Naive thymus-derived CD8-positive, alpha-beta T cell (primary cell): ENCODE results near the gene PHLDA1. TPM values are rescaled to one million over a fixed set of nuclear protein-coding genes. Genes with fewer than 3 reads are reported as not detected.

ENCODE experiments used
- ATAC-seq, 2 donors: fragments of 150-1000 bp; cut with Tn5 transposase in 1 of 2; sonication (Bioruptor Pico), chemical (Tn5 transposase) in 1 of 2; 1 replicate in 1 of 2; 2 replicates in 1 of 2; pipeline ENCODE4 v1.10.0; 2021; ENCODE audit warnings: mild to moderate bottlenecking in 2 of 2, moderate library complexity in 2 of 2
- POLR2A ChIA-PET: fragments of 350-600 bp; sonication (Branson Sonifier 250); formaldehyde crosslinking; loops from one replicate; lab custom pipeline; 2021; ENCODE audit warnings: antibody characterized with exemption; lab: Charles Lee
- DNase-seq, 10 donors: peaks; one replicate each; pipeline versions ENCODE4 v3.0.0 to v3.0.0-alpha.2; 2020 to 2022
- H3K27ac Mint-ChIP-seq, 10 donors: one replicate each; pipeline ENCODE4 v1.8.0; 2020 to 2022; ENCODE audit warnings: mild to moderate bottlenecking in 10 of 10, mixed read lengths in 10 of 10, moderate library complexity in 4 of 10, inconsistent platforms in 1 of 10
- H3K27me3 Mint-ChIP-seq, 5 donors: one replicate each; pipeline ENCODE4 v1.8.0; 2021 to 2022; ENCODE audit warnings: mixed read lengths in 5 of 5
- H3K36me3 Mint-ChIP-seq, 3 donors: one replicate each; pipeline ENCODE4 v1.8.0; 2020 to 2022; ENCODE audit warnings: mixed read lengths in 3 of 3, mild to moderate bottlenecking in 2 of 3, inconsistent platforms in 1 of 3
- H3K4me1 Mint-ChIP-seq, 4 donors: one replicate each; pipeline ENCODE4 v1.8.0; 2021 to 2022; ENCODE audit warnings: mixed read lengths in 4 of 4
- H3K4me3 Mint-ChIP-seq, 10 donors: one replicate each; pipeline ENCODE4 v1.8.0; 2020 to 2022; ENCODE audit warnings: mild to moderate bottlenecking in 10 of 10, mixed read lengths in 10 of 10, moderate library complexity in 6 of 10, inconsistent platforms in 1 of 10
- H3K9me3 Mint-ChIP-seq, 9 donors: one replicate each; pipeline ENCODE4 v1.8.0; 2020 to 2022; ENCODE audit warnings: mixed read lengths in 9 of 9, mild to moderate bottlenecking in 3 of 9, inconsistent platforms in 1 of 9, moderate library complexity in 1 of 9
- polyA plus RNA-seq, 3 donors: library from polyadenylated mRNA; unstranded; fragments of 300-500 nt; fragmentation: Illumina TruSeq; gene quantifications; one replicate each; pipeline ENCODE4 v1.2.3, GENCODE V29; 2021
- total RNA-seq, 8 experiments: library from RNA in 2 of 8; stranded (reverse) in 2 of 8; gene quantifications; one replicate each; pipeline ENCODE4 v1.2.3 and lab custom pipeline; 2021 to 2026

The PHLDA1 gene
- total and polyA plus RNA-seq, 5 experiments from 2014 or later: 0.04 to 1.2 (median 0.13) TPM

GRCh38 chr12:76060111-76060510 is 28.5 kb upstream of the PHLDA1 start:
- Mint-ChIP-seq H3K36me3 (peaks cover 18 to 90% (median 29%) of the 10 kb centered on the region in 3 donors), H3K4me1 (peaks cover 9 to 22% (median 15%) of the 10 kb centered on the region in 4 donors), H3K27ac (peak overlapping the region in 2 of 10 donors; percentile 16 to 33), H3K9me3 (peaks cover 0 to 14% (median 5%) of the 10 kb centered on the region in 9 donors), H3K27me3 (no peaks in the 10 kb centered on the region), H3K4me3 (no peak overlapping the region)
- no peak for DNase-seq
- POLR2A ChIA-PET: no interaction called here
- no peak for ATAC-seq

GRCh38 chr12:76057326-76057725 is 25.8 kb upstream of the PHLDA1 start:
- H3K36me3 Mint-ChIP-seq: peaks cover 7 to 87% (median 16%) of the 10 kb centered on the region in 3 donors
- H3K27ac Mint-ChIP-seq: peak overlapping the region in 3 of 10 donors; percentile 5 to 23 (median 9)
- no peaks in the 10 kb centered on the region for H3K9me3 Mint-ChIP-seq
- peaks cover 5 to 13% (median 10%) of the 10 kb centered on the region in 4 donors for H3K4me1 Mint-ChIP-seq
- H3K4me3 Mint-ChIP-seq: no peak overlapping the region
- POLR2A ChIA-PET: no interaction called here
- ATAC-seq (peak in 1 of 2 donors; percentile 8), DNase-seq (no peak)
- H3K27me3 Mint-ChIP-seq: no peaks in the 10 kb centered on the region

- Mint-ChIP-seq H3K9me3 (no peaks in the 10 kb centered on the region), H3K4me3 (no peak overlapping the region), H3K27me3 (no peaks in the 10 kb centered on the region), H3K27ac (no peak overlapping the region), H3K36me3 (peaks cover 7 to 91% (median 16%) of the 10 kb centered on the region in 3 donors), H3K4me1 (peaks cover 0 to 4% (median under 1%) of the 10 kb centered on the region in 4 donors)
- no peak for DNase-seq
- POLR2A ChIA-PET: no interaction called here
- ATAC-seq: no peak
These were observed 23.8 kb upstream of the PHLDA1 start for GRCh38 chr12:76055393-76055792.

GRCh38 chr12:76049575-76050251 is 18.1 kb upstream of the PHLDA1 start:
- H3K4me3 Mint-ChIP-seq: no peak overlapping the region
- DNase-seq (no peak), ATAC-seq (no peak)
- POLR2A ChIA-PET: no interaction called here
- no peaks in the 10 kb centered on the region for H3K9me3 Mint-ChIP-seq
- no peaks in the 10 kb centered on the region for H3K27me3 Mint-ChIP-seq
- H3K4me1 Mint-ChIP-seq: no peaks in the 10 kb centered on the region
- H3K27ac Mint-ChIP-seq: peak overlapping the region in 1 of 10 donors; percentile 24
- peaks cover 0 to 81% (median 13%) of the 10 kb centered on the region in 3 donors for H3K36me3 Mint-ChIP-seq

GRCh38 chr12:76047742-76048141 is 16.2 kb upstream of the PHLDA1 start:
- H3K4me3 Mint-ChIP-seq: no peak overlapping the region
- ATAC-seq (no peak), DNase-seq (no peak)
- no peaks in the 10 kb centered on the region for H3K27me3 Mint-ChIP-seq
- H3K4me1 Mint-ChIP-seq: peaks cover 0 to 2% (median 0%) of the 10 kb centered on the region in 4 donors
- POLR2A ChIA-PET: no interaction called here
- no peak overlapping the region for H3K27ac Mint-ChIP-seq
- no peaks in the 10 kb centered on the region for H3K9me3 Mint-ChIP-seq
- peaks cover 0 to 65% (median 9%) of the 10 kb centered on the region in 3 donors for H3K36me3 Mint-ChIP-seq

- Mint-ChIP-seq H3K4me1 (peaks cover 0 to 2% (median 0%) of the 10 kb centered on the region in 4 donors), H3K9me3 (no peaks in the 10 kb centered on the region), H3K27me3 (no peaks in the 10 kb centered on the region), H3K4me3 (no peak overlapping the region), H3K36me3 (peaks cover 0 to 59% (median 6%) of the 10 kb centered on the region in 3 donors), H3K27ac (peak overlapping the region in 2 of 10 donors; percentile 1 to 5)
- POLR2A ChIA-PET: no interaction called here
- ATAC-seq: no peak
- no peak for DNase-seq
These were observed 15.5 kb upstream of the PHLDA1 start for GRCh38 chr12:76047060-76047459.

GRCh38 chr12:76043377-76043776 is 11.8 kb upstream of the PHLDA1 start:
- Mint-ChIP-seq H3K4me3 (no peak overlapping the region), H3K27ac (peak overlapping the region in 2 of 10 donors; percentile 9 to 48), H3K36me3 (peaks cover 0 to 23% (median 0%) of the 10 kb centered on the region in 3 donors), H3K4me1 (peaks cover 0 to 2% (median 0%) of the 10 kb centered on the region in 4 donors), H3K9me3 (no peaks in the 10 kb centered on the region), H3K27me3 (no peaks in the 10 kb centered on the region)
- DNase-seq (no peak), ATAC-seq (no peak)
- POLR2A ChIA-PET: interaction anchor here (0.7 kb wide), 1 partner anchor 511 kb away, joined by 3 read pairs; no protein-coding TSS in a partner anchor

GRCh38 chr12:76042147-76042546 is 10.6 kb upstream of the PHLDA1 start:
- POLR2A ChIA-PET: no interaction called here
- Mint-ChIP-seq H3K27me3 (no peaks in the 10 kb centered on the region), H3K4me1 (peaks cover 0 to 5% (median 4%) of the 10 kb centered on the region in 4 donors), H3K36me3 (peaks cover 0 to 15% (median 0%) of the 10 kb centered on the region in 3 donors), H3K27ac (no peak overlapping the region), H3K4me3 (no peak overlapping the region), H3K9me3 (no peaks in the 10 kb centered on the region)
- no peak for ATAC-seq
- no peak for DNase-seq

- DNase-seq (no peak), ATAC-seq (no peak)
- POLR2A ChIA-PET: interaction anchor here (0.6 to 0.9 kb wide), 2 partner anchors 10 to 416 kb away, joined by 3 read pairs; partner anchors contain the start of gene PHLDA1
- H3K36me3 Mint-ChIP-seq: peaks cover 0 to 9% (median 0%) of the 10 kb centered on the region in 3 donors
- H3K4me1 Mint-ChIP-seq: peaks cover 0 to 7% (median 6%) of the 10 kb centered on the region in 4 donors
- peak overlapping the region in 2 of 10 donors; percentile 12 to 42 for H3K27ac Mint-ChIP-seq
- no peak overlapping the region for H3K4me3 Mint-ChIP-seq
- H3K27me3 Mint-ChIP-seq: no peaks in the 10 kb centered on the region
- H3K9me3 Mint-ChIP-seq: no peaks in the 10 kb centered on the region
These were observed 9.8 kb upstream of the PHLDA1 start for GRCh38 chr12:76041406-76041805.

- Mint-ChIP-seq H3K27me3 (no peaks in the 10 kb centered on the region), H3K27ac (no peak overlapping the region), H3K4me3 (no peak overlapping the region), H3K36me3 (peaks cover 0 to 2% (median 0%) of the 10 kb centered on the region in 3 donors), H3K4me1 (peaks cover 0 to 9% (median 6%) of the 10 kb centered on the region in 4 donors), H3K9me3 (no peaks in the 10 kb centered on the region)
- no peak for DNase-seq
- peak in 1 of 2 donors; percentile 7 for ATAC-seq
- POLR2A ChIA-PET: no interaction called here
These were observed 8.9 kb upstream of the PHLDA1 start for GRCh38 chr12:76040461-76040860.

GRCh38 chr12:76038176-76038575 is 6.6 kb upstream of the PHLDA1 start:
- ATAC-seq: no peak
- no peak overlapping the region for H3K4me3 Mint-ChIP-seq
- peak overlapping the region in 1 of 10 donors; percentile 48 for H3K27ac Mint-ChIP-seq
- POLR2A ChIA-PET: interaction anchor here (1.5 kb wide), 1 partner anchor 511 kb away, joined by 3 read pairs; no protein-coding TSS in a partner anchor
- no peaks in the 10 kb centered on the region for H3K9me3 Mint-ChIP-seq
- no peaks in the 10 kb centered on the region for H3K36me3 Mint-ChIP-seq
- H3K27me3 Mint-ChIP-seq: no peaks in the 10 kb centered on the region
- peaks cover 0 to 9% (median 7%) of the 10 kb centered on the region in 4 donors for H3K4me1 Mint-ChIP-seq
- no peak for DNase-seq

- no peaks in the 10 kb centered on the region for H3K36me3 Mint-ChIP-seq
- DNase-seq: peak in 6 of 10 donors; percentile 18 to 66 (median 50)
- H3K27me3 Mint-ChIP-seq: no peaks in the 10 kb centered on the region
- POLR2A ChIA-PET: interaction anchor here (1.5 kb wide), 1 partner anchor 510 kb away, joined by 3 read pairs; no protein-coding TSS in a partner anchor
- H3K4me3 Mint-ChIP-seq: no peak overlapping the region
- no peaks in the 10 kb centered on the region for H3K9me3 Mint-ChIP-seq
- peaks cover 4 to 13% (median 11%) of the 10 kb centered on the region in 4 donors for H3K4me1 Mint-ChIP-seq
- ATAC-seq: peak; percentile 59 to 78
- peak overlapping the region in 2 of 10 donors; percentile 14 to 64 for H3K27ac Mint-ChIP-seq
These were observed 5.8 kb upstream of the PHLDA1 start for GRCh38 chr12:76037130-76038103.
